DMS 273 (cell line): Measurements from ENCODE around the gene ASXL1.

Experiments
- DNase-seq: peaks from one replicate; lab custom pipeline; 2025; ENCODE audit not compliant: unreplicated experiment; lab: John Stamatoyannopoulos, UW

Gene ASXL1

DNA sequence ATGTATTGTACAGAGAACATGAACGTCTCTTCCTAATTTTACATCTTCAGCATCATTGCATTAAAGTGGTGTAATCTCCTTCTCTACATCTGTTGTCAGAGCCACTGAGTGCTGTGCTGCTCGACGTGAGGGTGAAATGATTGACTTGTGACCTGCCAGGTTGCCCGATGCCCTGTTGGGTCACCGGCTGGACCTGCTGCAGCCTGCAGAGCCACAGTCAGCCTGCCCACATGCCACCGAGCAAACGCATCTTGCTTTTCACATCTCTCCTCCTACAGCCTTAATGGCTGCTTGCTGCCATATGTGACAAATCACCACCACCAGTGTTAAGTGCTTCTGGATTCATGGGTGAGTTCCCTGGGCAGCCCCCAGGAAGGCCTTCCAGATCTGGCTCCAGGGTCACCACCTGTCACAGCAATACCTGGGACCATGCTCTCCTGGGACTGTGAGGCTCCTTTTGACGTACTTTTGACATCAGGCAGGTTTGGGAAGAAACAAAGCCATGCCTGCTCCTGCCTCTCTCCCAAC, 80.3 kb downstream of the ASXL1 start:
- DNase-seq = no peak

DNA sequence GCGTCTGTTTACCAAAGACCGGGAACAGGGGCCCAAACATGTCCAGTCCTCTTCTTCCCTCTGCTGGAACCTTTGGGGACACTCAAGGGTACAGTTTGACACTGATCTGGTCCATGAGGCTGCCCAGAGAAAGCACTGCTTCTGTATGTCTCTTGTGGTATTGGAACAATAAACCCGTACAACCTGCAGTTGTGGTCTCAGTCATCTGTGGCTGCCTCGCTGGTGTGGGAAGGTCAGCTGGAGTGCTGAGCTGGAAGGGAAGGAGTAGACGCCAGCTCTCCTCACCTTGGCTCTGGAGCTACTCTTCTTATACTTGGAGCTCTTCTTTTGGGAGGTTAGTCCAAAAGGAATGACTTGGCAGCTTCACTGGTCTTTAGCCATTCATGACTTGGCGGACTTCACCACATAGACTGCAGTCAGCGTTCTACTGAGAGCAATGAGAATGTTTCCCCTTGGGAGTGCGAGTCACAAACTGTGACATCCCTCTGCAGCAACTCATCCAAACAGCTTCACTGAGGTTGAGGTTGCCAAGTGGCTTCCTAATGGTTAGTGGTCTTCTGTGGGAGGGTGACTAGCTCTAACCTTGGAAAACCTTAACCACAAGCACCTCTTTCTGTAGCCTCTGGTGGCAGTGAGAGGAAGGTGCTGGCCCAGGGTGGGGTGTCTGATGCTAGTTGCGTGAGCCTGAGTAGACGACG, 81.2 kb downstream of the ASXL1 start:
- no peak for DNase-seq

DNA sequence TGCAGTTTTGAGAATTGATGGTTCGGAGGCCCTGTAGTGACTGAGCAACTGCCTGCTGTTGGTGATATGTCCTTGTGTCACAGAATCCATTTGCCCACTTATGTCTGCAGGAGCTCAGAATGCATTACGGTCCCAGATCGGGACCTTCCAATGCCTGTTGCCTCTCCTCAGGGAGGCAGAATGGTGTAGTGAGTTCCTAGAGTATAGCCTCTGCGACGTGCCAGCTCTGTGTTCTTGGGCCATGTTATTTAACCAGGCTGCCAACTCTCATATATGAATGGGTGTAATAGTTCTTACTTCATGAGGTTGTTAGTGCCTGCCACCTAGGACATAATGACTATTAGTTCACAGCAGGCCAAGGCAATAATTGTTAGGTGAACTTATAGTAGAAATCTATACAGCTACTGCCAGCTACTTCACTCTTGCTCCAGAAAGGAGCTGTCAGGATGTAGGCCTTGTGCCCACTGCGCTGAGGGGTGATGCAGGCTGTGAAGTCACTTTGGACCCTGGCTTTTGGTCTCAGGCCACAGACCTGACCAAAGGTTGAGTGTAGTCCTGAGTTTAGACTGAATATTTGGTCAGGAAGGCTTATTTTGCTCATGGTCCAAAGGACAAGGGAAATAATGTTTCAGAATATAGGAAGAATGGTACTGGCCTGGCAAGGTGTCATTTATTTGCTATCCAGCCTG, 82.1 kb downstream of the ASXL1 start:
- no peak for DNase-seq

DNA sequence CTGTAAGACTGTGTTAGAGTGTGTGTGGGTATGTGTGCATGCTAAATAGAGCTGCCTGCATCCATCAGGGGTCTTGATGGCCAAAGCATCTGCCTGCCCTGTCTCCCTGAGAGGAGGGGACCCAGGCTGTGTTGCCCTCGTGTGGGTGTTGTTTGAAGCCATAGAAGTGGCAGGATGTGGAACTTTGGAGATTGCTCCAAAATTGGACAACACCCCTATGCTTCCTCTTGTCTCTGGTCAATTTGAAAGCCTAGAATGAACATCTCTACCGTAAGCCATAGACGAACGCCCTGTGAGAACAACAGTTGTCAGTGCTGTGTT, 82.6 kb downstream of the ASXL1 start:
- DNase-seq = no peak

DNA sequence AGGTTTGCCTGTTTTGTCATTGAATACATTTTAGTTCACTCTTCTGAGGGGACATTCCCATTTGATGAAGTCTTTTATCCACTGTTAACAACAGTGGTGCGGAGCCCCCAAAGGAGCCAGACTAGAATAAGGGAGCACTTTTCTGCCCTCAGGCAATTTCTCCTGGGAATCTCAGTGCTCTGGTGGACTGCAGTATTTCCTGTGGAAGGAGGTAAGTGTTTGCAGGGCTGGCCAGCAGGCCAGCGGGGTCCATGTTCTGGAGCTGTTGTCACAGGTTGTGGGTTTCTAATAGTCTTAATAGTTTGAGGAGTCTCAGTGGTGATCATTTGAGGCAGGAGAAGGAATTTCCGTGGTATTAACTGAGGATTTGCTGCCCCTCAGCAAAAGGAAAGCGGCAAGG, 83.5 kb downstream of the ASXL1 start:
- DNase-seq = no peak

DNA sequence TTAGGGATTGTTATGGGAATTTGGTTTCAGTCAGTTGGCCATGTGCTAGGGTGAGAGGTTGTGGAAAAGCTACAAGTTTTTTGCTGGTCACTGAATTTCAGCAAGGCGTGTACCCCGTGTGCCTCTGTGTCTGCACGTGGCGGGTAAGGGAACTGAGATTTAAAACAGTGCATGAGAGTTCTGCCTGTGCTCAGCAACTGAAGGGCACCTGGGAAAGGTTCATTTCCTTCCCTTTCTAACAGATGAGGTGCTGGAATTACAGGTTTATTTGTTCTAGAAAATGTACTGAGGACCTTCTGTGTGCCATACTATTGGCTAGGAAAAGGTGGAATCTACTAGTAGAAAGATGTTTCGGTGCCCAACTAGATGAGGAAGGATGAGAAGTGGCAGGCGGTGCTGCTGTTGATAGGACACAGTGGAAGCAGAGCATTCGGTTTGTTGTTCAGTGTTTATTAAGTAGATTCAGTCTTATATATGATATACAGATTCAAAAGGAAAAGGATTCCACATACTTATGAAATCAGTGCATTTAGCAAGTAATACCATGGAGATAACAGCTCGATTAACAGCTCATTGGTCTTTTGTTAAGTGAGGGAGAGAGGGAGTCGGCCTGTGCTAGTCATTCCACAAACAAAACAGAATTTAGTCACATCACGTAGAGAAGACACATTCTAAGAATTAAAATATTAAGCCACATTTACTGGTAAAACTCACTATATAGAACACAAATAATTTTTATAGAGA, 84.7 kb downstream of the ASXL1 start:
- DNase-seq = no peak

DNA sequence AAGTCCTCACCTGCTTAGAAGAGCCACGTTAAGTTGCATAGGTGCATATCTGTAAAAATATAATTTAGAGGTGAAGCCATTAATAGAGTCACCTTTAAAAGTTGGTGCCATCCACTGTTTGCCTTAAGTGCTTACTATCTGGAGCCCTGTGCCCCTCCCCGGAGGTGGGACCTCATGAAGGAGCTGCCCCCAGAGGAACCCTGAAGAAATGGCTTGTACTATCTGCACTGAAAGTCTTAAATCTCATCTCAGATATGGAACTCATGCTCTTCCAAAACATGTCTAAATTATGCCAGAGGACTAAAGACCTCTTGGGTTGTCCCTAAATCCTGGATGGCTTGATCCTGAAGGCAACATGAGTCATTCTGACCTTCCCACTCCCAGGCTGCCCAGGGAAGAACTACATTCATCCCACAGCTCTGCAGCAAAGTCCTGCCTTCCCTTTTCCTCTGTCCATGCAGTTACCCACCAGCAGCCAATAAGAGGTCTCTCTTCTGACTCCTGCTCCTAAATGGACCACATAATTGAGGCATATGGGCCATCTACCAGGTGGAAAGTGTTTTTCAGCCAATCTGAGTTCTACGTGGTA, 85.3 kb downstream of the ASXL1 start:
- no peak for DNase-seq

DNA sequence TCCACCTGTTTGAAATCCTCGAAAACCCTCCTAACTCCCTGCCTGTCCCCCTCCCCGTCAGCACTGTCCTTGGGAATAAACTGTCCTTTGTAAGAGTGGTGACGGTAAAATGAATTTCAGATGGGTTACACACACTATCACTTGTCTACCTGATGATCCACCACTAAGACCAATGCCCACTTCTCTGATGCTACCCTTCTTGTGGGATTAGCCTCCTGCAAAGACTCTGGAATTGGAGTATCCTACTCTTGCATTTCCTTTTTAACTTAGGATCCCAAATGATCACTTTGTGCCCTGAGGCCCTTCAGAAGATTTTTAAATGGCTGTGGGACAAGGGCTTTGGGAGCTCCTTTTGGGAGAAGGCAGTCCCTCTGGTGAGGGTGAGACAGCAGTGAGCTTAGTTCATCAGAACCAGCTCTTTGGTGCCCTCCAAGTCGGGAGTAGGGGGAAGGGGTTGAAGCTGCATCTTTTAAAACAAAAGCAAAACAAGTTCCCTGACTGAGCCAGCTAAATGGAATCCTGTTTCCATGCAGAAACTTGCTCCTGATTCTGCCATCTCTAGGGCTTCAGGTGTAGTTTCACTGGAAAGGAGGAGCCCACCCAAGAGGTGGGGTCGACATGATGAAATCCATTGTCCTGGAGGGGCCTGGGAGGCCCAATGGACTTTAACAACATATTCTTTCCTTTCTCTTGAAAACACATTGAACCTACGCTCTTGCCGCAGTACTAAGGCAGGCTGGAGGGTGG, 86.5 kb downstream of the ASXL1 start:
- DNase-seq = no peak

DNA sequence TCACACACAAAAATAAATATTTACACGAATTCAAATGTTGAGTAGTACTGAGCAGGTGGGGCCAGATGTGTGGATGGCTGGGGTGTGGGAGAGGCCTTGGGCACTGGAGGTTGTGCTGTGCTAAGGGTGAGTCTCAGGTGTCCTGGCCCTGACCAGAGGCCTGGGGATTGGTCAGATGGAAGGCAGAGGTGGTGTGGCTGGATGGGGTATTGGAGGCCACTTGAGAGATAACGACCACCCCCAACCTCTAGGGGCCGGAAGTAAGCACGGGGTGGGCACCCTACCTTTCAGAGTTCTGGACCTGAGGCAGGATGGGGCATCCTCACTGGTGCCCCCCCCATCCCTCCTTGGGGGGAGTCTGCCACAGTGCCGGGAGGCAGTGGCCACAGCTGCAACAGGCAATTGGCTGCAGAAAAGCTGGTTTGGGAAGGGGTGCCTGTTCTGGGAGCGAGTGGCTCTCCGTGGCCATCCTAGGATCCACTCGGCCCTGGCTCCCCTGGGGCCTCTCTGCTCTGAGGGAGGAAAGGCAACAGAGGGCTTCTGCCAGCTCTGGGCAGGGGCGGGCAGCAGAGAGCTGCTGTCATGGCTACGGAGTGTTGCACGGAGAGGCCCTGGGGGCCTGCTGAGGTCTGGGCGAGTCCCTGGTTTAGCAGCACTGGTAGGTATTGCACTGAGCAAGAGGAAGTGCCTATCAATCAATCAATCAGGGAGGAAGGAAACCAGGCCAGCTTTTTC, 87.6 kb downstream of the ASXL1 start:
- DNase-seq = no peak

DNA sequence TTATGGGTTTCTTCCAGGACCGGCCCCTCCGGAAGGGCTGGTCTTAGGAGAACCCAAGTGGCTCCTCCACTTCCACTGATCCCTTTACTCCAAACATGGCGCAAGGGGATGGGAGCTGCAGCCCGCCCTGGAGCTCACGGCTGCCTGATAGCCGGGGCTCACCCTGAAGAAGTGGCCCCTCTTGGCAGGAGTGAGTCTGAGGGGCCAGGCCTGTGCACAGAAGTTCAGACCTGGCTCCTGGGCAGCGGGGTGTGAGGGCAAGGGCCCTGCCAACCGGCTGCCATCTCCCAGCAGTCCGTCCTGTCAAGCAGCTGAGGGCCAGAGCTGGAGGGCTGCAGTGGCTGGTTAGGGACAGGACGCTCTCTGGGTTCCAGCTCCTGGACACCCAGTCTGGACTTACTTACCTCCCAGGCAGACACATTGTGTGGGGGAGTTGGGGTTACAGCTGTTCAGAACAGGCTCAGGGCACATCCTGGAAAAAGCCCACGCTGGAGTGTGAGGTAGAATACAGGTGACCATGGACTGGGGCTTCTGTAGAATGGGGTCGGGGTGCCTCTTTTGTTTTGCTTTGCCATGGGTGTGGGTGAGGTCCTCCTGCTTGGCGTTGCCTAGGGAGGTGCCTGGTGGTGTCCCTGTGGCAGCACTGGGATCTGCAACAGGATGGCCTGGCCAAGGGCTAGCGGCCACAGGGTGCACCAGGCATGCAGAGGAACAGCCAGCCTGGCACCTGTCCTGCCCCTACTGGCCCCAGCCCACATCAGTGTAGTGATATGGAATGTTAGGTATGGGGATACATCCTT, 88.4 kb downstream of the ASXL1 start:
- DNase-seq = no peak

DNA sequence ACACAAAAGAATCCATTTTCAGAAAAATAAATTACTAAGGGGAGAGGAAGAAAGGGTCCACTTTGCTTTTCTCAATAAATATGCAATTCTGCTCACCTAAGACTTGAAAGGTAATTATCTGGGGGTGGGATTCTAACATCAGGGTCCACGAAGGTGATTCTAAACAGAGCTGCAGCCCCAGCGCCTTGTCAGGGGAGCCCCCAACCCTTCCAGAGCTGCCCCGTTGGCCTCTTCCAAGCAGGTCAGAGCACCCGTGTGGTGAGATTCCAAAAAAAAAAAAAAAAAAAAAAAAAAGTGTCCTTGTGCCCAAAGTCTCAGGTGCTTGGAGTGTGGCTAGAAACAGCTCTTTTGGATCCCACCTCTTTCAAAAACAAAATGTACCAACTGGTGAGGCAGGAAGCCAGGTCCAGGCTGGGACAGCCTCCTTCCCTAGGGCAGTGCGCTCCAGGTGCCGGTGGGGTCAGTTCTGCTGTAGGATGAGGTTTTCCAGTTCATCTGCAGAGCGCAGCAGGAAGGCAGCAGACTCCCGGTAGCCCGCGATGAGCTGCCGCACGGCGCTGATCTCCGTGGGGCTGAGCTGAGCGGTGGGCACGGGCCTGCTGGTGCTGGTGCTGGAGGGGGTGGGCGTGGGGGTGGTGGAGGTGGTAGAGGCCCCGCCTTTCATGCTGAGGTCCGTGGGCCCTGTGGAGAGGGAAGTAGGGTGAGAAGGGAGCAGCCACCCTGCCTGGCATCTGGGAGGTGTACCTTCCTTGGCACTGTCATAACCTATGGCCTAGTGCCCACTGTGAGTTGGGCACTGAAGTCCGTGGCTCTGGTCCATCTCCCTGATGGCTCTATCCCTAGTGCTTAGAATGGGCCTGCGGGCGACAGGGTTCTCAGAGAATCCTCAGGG, 89.3 kb downstream of the ASXL1 start:
- no peak for DNase-seq

DNA sequence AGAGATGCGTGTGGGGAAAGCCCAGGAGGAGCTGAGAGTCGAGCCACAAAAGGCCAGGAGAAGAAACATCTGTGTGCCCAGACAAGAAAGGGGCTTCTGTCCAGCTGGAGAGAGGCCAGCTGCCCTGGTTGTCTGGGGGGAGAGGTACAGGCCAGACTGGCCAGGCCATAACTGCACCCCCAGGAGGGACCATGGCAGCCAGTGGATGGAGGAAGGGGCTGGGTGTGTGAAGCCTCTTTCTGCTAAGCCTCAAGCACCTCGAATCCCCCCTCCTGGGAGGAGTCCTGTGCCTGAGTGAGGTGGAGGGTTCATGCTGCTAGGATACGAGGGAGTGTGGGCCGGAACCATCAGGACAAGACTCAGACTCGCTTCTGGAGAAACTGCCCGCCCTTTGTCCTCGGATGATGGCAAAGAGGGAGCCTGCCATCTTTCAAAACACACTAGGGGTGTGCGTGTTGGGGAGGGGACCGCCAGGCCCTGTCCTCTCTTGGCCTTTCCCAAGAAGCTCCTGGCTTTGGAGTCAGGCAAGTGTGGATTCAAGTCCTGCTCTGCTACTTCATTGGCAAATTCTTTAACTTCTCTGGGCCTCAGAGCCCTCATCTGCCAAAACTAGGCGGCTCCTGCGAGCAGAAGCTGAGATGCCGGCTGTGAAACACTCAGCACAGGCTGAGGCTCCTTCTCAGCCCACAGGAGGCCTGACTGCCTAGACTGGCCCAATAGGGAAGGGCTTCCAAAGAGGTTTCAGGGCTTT, 90.3 kb downstream of the ASXL1 start:
- DNase-seq = no peak

DNA sequence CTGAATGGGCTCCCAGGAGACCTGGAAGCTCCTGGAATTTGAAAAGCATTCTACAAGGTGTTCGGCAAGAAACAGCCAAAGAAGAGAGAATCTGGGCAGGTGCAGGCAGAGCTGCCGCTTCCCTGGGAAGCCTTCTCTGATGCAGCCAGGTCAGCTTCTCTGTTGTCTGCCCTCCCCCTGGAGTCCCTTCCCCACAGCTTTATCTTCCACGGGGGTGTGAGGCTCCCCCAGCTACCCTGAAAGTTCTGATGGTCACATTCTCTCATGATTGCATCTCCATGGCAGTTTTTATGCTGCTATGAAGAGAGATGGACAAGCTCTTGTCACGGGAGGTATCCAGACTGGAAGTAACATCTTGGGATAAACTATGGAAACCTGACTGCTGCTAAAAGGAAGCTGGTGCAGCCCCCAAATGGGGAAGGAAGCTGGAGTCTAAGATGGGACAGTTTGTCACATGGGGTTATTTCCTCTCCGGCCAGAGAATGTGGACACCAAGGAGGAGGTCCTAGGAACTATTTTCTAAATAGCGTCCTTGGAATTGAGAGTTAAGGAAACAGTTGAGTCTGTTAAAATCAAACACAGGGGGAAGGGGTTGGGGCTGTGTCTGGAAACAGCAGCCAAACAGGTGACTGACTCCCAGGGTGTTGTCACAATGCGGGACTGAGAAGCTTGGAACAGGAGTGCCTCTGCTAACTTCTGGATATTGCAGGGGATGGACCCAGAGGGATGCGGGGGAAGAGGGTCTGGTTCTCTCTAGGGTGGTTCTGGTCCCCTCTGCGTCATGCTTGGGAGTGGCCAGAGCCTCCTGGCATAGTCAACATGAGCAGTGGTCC, 91.1 kb downstream of the ASXL1 start:
- DNase-seq = no peak

DNA sequence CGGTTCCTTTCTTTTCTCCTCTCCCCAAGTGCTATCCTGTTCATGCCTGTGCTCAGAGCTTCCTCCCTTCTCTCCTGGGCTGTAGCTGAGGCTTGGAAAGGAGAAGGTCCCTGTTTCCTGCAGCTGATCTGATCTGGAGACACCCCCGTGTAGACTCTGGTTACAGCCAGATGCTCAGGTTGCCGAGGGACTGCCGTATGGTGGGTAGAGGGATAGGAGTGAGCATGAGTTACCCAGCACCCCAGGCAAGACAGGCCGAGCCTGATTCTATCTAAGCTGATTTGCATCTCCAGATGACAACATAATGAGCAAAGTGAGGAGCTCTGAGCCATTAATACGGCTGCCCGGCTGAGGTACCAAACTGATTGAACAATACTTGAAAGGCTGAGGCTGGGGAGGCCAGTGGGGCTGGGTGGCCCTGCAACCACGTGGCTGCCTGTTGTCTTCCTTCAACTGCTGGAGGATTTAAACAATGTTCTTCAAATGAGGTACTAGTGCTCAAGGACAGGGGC, 91.8 kb downstream of the ASXL1 start:
- DNase-seq = peak; percentile 91

DNA sequence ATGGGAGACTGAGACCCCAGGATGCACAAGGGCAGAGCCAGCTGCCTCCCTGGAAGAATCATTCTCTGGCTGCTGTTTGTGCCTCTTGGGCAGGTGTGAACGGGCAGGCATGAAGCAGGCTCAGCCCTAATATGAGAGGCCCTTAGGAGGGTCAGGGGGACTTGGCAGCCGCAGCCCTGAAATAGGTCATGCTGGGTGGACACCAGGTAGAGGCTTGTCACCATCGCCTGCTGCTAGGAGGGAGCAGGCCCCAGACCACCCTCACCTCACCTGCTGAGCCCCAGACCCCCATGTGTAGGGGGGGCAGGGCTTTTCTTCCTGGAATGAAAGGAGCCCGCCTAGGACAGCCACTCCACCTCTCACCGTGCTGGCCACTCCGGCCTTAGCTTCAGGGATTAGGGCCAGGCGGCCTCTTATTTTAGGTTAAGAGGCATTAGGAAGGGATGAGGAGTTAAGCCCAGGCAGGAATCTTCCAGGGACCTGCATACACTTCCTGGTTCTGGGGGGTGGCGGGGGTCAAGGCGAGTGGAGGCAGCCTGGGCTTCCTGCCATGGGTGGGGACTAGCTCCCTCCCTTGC, 92.4 kb downstream of the ASXL1 start:
- DNase-seq = no peak

DNA sequence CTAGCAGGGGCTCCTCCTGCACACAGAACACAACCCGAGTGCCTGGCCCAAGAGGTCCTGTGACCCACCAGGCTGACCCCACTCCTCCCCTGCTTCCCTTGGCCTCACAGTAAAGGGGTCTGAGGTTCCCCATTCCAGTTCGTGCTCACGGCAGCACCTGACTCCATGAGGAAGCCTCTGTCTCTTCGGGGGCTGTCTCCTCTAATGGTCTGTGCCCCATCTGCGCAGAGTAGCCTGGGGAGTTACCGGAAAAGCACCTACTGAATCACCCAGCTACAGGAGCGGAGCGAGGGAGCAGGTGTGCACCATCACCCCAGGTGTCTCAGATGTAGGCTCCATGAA, 93.2 kb downstream of the ASXL1 start:
- DNase-seq = no peak
